GM12878 (cell line): Measurements from ENCODE around the gene ST3GAL5. TPM values are rescaled to one million over a fixed set of nuclear protein-coding genes. Genes with fewer than 3 reads are reported as not detected.

ENCODE experiments used
- ATAC-seq: fragments of 200-7000 bp; cut with Tn5 transposase; 3 replicates; pipeline ENCODE4 v1.9.1; 2020; ENCODE audit warnings: mild to moderate bottlenecking, moderate library complexity
- BruUV-seq: library from RNA; stranded (reverse); fragments of 400-500 nt; replicated peaks from 2 replicates; lab custom pipeline; 2021; lab: Mats Ljungman, UMichigan
- CTCF ChIA-PET: fragments of 300-600 bp; sonication (Branson Sonifier 250); formaldehyde crosslinking; extraction: SDS; loops from one replicate; lab custom pipeline; 2021; ENCODE audit warnings: inconsistent platforms; lab: Yijun Ruan, JAX
- POLR2A ChIA-PET: fragments of 350-600 bp; formaldehyde crosslinking; extraction: SDS; loops from one replicate; lab custom pipeline; 2021; ENCODE audit warnings: inconsistent platforms; lab: Charles Lee
- RAD21 ChIA-PET: fragments of 300-600 bp; sonication (Branson Sonifier 250); formaldehyde crosslinking; loops from one replicate; lab custom pipeline; 2023; ENCODE audit warnings: antibody characterized with exemption; ENCODE audit not compliant: unreplicated experiment; lab: Charles Lee
- SMC1A ChIA-PET: fragments of 300-600 bp; sonication (Branson Sonifier 250); formaldehyde crosslinking; loops from one replicate; lab custom pipeline; 2023; ENCODE audit not compliant: unreplicated experiment, uncharacterized antibody; lab: Charles Lee
- DNase-seq: peaks from one replicate; pipeline ENCODE4 v3.0.0-alpha.2; 2011; ENCODE audit warnings: low read depth, low spot score
- FAIRE-seq: peaks from 3 replicates; lab custom pipeline; 2011; peaks lifted over from hg19 to GRCh38; lab: Jason Lieb, UNC
- H2AFZ ChIP-seq: 2 replicates; pipeline ENCODE4 v1.6.0; 2011; ENCODE audit warnings: low read depth, low read length, control low read depth; ENCODE audit not compliant: control insufficient read depth
- H3K27ac ChIP-seq: 2 replicates; pipeline ENCODE4 v1.5.1; 2011; ENCODE audit warnings: control low read depth; ENCODE audit not compliant: control insufficient read depth, insufficient read depth
- H3K27me3 ChIP-seq, 2 experiments: replicated peaks in 1 of 2; 2 replicates each; pipeline versions ENCODE4 v1.6.0 to v1.6.1; 2011; ENCODE audit warnings: low read length in 1 of 2; ENCODE audit not compliant: control insufficient read depth in 2 of 2, insufficient read depth in 2 of 2
- H3K36me3 ChIP-seq, 2 experiments: 2 replicates each; pipeline ENCODE4 v1.5.1; 2011; ENCODE audit warnings: low read length in 1 of 2; ENCODE audit not compliant: control insufficient read depth in 2 of 2, insufficient read depth in 2 of 2
- H3K4me1 ChIP-seq: 2 replicates; pipeline ENCODE4 v1.6.1; 2011; ENCODE audit warnings: mild to moderate bottlenecking, low read length, moderate library complexity, mixed read lengths; ENCODE audit not compliant: control insufficient read depth, insufficient read depth
- H3K4me2 ChIP-seq: 2 replicates; pipeline ENCODE4 v1.6.0; 2011; ENCODE audit warnings: control low read depth; ENCODE audit not compliant: control insufficient read depth, insufficient read depth
- H3K4me3 ChIP-seq: fragments of 200-600 bp; sonication (generic); 2 replicates; pipeline ENCODE4 v1.5.1; 2016
- H3K79me2 ChIP-seq: 2 replicates; pipeline ENCODE4 v1.6.0; 2011; ENCODE audit warnings: low read length; ENCODE audit not compliant: control insufficient read depth, insufficient read depth
- H3K9ac ChIP-seq: 2 replicates; pipeline ENCODE4 v1.8.0; 2011; ENCODE audit warnings: low read length, control low read depth, mixed read lengths; ENCODE audit not compliant: control insufficient read depth, insufficient read depth
- H3K9me3 ChIP-seq: replicated peaks from 3 replicates; pipeline ENCODE4 v1.5.1; 2011; ENCODE audit warnings: mild to moderate bottlenecking, low read length; ENCODE audit not compliant: control insufficient read depth, insufficient read depth
- H4K20me1 ChIP-seq: 2 replicates; pipeline ENCODE4 v1.6.0; 2011; ENCODE audit not compliant: control insufficient read depth, insufficient read depth
- ASH2L ChIP-seq: fragments of 300-600, 200-600 bp; sonication (generic); IDR thresholded peaks from 2 replicates; pipeline ENCODE4 v1.6.1; 2017; ENCODE audit warnings: low read depth, mild to moderate bottlenecking, borderline replicate concordance
- BACH1 ChIP-seq: fragments of 450-650 bp; IDR thresholded peaks from 2 replicates; pipeline ENCODE4 v1.6.1; 2017; ENCODE audit warnings: mild to moderate bottlenecking, borderline replicate concordance
- BMI1 ChIP-seq: fragments of 450-650 bp; IDR thresholded peaks from 2 replicates; pipeline ENCODE4 v1.6.1; 2016; ENCODE audit warnings: mild to moderate bottlenecking, moderate library complexity, borderline replicate concordance
- CBFB ChIP-seq: IDR thresholded peaks from 2 replicates; pipeline ENCODE4 v1.6.1; 2016; ENCODE audit warnings: antibody characterized with exemption, low read depth
- CHD4 ChIP-seq: fragments of 200-600 bp; sonication (generic); IDR thresholded peaks from 2 replicates; pipeline ENCODE4 v1.6.1; 2016; ENCODE audit warnings: mild to moderate bottlenecking
- DPF2 ChIP-seq: fragments of 450-650 bp; IDR thresholded peaks from 2 replicates; pipeline ENCODE4 v1.6.1; 2017; ENCODE audit warnings: mild to moderate bottlenecking
- FOXK2 ChIP-seq: fragments of 450-650 bp; IDR thresholded peaks from 2 replicates; pipeline ENCODE4 v1.6.1; 2017; ENCODE audit warnings: mild to moderate bottlenecking, moderate library complexity
- IRF4 ChIP-seq: IDR thresholded peaks from 2 replicates; pipeline ENCODE4 v1.6.1; 2011; ENCODE audit warnings: low read depth, low read length
- KLF5 ChIP-seq: fragments of 450-650 bp; IDR thresholded peaks from 2 replicates; pipeline ENCODE4 v1.6.1; 2014; ENCODE audit warnings: mild to moderate bottlenecking; ENCODE audit not compliant: partially characterized antibody
- MXI1 ChIP-seq: fragments of 150-350 bp; IDR thresholded peaks from 2 replicates; pipeline ENCODE4 v1.6.1; 2011; ENCODE audit warnings: low read depth, mild to moderate bottlenecking, inconsistent platforms, low read length, improper control_type of control experiment
- MYB ChIP-seq: fragments of 150-350 bp; IDR thresholded peaks from 2 replicates; pipeline ENCODE4 v1.6.1; 2014; ENCODE audit warnings: mild to moderate bottlenecking, low read depth, low read length, borderline replicate concordance
- NFIC ChIP-seq: IDR thresholded peaks from 2 replicates; pipeline ENCODE4 v1.6.1; 2012; ENCODE audit warnings: low read depth, mild to moderate bottlenecking, inconsistent platforms, low read length, moderate library complexity
- NR2C1 ChIP-seq: fragments of 450-650 bp; IDR thresholded peaks from 2 replicates; pipeline ENCODE4 v1.6.1; 2017; ENCODE audit warnings: antibody characterized with exemption, mild to moderate bottlenecking, moderate library complexity
- NRF1 ChIP-seq: conservative IDR thresholded peaks from 2 replicates; pipeline ENCODE4 v1.6.1; 2011; ENCODE audit warnings: mild to moderate bottlenecking, low read depth, low read length, improper control_type of control experiment
- RFX5 ChIP-seq: IDR thresholded peaks from 2 replicates; pipeline ENCODE4 v1.6.1; 2011; ENCODE audit warnings: low read depth, low read length, improper control_type of control experiment
- SMC3 ChIP-seq: IDR thresholded peaks from 2 replicates; pipeline ENCODE4 v1.6.1; 2011; ENCODE audit warnings: low read length, improper control_type of control experiment, borderline replicate concordance
- YY1 ChIP-seq: IDR thresholded peaks from 2 replicates; pipeline ENCODE4 v1.6.1; 2011; ENCODE audit warnings: low read depth, mild to moderate bottlenecking, low read length
- WGBS: methylation state at CpG from one replicate; pipeline ENCODE4 v1.1.6; 2016; ENCODE audit warnings: low lambda C conversion rate; ENCODE audit not compliant: insufficient replicate concordance, insufficient coverage; ENCODE audit errors: missing lambda C conversion rate; 5-methylcytosine and 5-hydroxymethylcytosine counted together
- in situ Hi-C: fragments of 300-500 bp; cut with MboI; formaldehyde crosslinking; loops from 9 replicates; pipeline ENCODE4 v1.14.3; 2018; ENCODE audit warnings: mixed read lengths
- intact Hi-C: fragments of 100-400 bp; cut with micrococcal nuclease; formaldehyde crosslinking; loops from one replicate; pipeline ENCODE4 v1.14.2; 2022; ENCODE audit not compliant: unreplicated experiment
- polyA plus RNA-seq, 11 experiments: library from polyadenylated mRNA; depleted of rRNA in 4 of 11; unstranded in 6 of 11; stranded (reverse) in 5 of 11; fragments of >200 nt; fragmentation: Nextera tagmentation in 4 of 11; fragmentation: Illumina TruSeq in 1 of 11; extraction: Ambion mirVana in 4 of 11; extraction: Trizol in 1 of 11; gene quantifications; 1 replicate in 1 of 11; 2 replicates in 10 of 11; pipeline versions ENCODE4 v1.2.1 to v1.2.3, GENCODE V29; 2011 to 2016; ENCODE audit warnings: inconsistent platforms in 2 of 11, missing spikeins in 2 of 11, low read depth in 1 of 11
- total RNA-seq, 4 experiments: library from RNA; depleted of rRNA in 3 of 4; stranded (reverse); fragments of >200 nt in 3 of 4; fragmentation: Illumina TruSeq in 1 of 4; extraction: Trizol in 1 of 4; gene quantifications; 2 replicates each; pipeline versions ENCODE4 v1.2.1 to v1.2.3, GENCODE V29; 2013 to 2021
- TF ChIP-seq, protein P1 (sequence below): fragments of 450-650 bp; formaldehyde crosslinking; IDR thresholded peaks from 2 replicates; pipeline ENCODE4 v1.5.0; 2022; ENCODE audit warnings: mild to moderate bottlenecking, missing genetic modification characterization
- TF ChIP-seq, protein P2 (sequence below): IDR thresholded peaks from 2 replicates; pipeline ENCODE4 v1.6.1; 2012; ENCODE audit warnings: low read depth, low read length, improper control_type of control experiment
- TF ChIP-seq, protein P3 (sequence below): fragments of 150-350 bp; IDR thresholded peaks from 2 replicates; pipeline ENCODE4 v1.6.1; 2014; ENCODE audit warnings: mild to moderate bottlenecking, low read depth, low read length

Gene ST3GAL5
- total and polyA plus RNA-seq, 10 of the 15 experiments (the other 5 are each of a cell fraction or from before 2014, with no cell fraction given) = 5.2 to 60.9 (median 10.2) TPM

DNA sequence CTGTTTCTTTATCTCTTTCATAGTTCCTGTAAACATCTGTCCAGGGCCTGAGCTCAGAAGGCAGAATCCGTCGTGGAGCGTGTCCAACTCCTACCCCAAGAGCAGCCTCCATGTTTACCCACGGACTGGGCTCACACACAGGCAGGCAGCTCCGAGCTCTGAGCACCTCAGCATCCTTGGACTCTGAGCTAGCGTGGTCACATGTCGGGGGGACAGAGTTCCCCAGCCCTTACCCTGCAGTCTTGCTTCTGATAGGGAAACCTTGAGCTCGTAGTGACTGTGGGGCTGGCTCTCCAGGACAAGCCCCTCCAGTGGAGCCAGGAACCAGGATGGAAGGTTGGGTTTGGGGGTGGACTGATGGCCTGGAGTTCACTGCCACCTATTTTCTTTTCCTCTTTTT, 15.1 kb upstream of the ST3GAL5 start:
- in situ Hi-C loops = no loop called here
- Histone ChIP-seq H3K27ac (no peak overlapping the region), H3K79me2 (no peaks in the 10 kb centered on the region), H3K4me3 (no peak overlapping the region), H3K9ac (no peak overlapping the region), H4K20me1 (no peaks in the 10 kb centered on the region), H3K27me3 (no peaks in the 10 kb centered on the region), H3K36me3 (no peaks in the 10 kb centered on the region), H3K9me3 (no peaks in the 10 kb centered on the region), H3K4me2 (no peak overlapping the region), H3K4me1 (no peaks in the 10 kb centered on the region), H2AFZ (no peak overlapping the region)
- no TSS peak for BruUV-seq
- TF ChIP-seq CBFB (no peak), IRF4 (no peak), BACH1 (no peak), RFX5 (no peak), NFIC (no peak), MXI1 (no peak), NR2C1 (no peak), BMI1 (no peak), DPF2 (no peak), CHD4 (no peak), NRF1 (no peak), SMC3 (no peak), KLF5 (no peak), YY1 (no peak), FOXK2 (no peak), MYB (no peak), ASH2L (no peak)
- TF ChIP-seq, protein P1, sequence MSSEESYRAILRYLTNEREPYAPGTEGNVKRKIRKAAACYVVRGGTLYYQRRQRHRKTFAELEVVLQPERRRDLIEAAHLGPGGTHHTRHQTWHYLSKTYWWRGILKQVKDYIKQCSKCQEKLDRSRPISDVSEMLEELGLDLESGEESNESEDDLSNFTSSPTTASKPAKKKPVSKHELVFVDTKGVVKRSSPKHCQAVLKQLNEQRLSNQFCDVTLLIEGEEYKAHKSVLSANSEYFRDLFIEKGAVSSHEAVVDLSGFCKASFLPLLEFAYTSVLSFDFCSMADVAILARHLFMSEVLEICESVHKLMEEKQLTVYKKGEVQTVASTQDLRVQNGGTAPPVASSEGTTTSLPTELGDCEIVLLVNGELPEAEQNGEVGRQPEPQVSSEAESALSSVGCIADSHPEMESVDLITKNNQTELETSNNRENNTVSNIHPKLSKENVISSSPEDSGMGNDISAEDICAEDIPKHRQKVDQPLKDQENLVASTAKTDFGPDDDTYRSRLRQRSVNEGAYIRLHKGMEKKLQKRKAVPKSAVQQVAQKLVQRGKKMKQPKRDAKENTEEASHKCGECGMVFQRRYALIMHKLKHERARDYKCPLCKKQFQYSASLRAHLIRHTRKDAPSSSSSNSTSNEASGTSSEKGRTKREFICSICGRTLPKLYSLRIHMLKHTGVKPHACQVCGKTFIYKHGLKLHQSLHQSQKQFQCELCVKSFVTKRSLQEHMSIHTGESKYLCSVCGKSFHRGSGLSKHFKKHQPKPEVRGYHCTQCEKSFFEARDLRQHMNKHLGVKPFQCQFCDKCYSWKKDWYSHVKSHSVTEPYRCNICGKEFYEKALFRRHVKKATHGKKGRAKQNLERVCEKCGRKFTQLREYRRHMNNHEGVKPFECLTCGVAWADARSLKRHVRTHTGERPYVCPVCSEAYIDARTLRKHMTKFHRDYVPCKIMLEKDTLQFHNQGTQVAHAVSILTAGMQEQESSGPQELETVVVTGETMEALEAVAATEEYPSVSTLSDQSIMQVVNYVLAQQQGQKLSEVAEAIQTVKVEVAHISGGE (CRISPR knock-in tag) = no peak
- TF ChIP-seq, protein P2, sequence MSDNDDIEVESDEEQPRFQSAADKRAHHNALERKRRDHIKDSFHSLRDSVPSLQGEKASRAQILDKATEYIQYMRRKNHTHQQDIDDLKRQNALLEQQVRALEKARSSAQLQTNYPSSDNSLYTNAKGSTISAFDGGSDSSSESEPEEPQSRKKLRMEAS = no peak
- TF ChIP-seq, protein P3, sequence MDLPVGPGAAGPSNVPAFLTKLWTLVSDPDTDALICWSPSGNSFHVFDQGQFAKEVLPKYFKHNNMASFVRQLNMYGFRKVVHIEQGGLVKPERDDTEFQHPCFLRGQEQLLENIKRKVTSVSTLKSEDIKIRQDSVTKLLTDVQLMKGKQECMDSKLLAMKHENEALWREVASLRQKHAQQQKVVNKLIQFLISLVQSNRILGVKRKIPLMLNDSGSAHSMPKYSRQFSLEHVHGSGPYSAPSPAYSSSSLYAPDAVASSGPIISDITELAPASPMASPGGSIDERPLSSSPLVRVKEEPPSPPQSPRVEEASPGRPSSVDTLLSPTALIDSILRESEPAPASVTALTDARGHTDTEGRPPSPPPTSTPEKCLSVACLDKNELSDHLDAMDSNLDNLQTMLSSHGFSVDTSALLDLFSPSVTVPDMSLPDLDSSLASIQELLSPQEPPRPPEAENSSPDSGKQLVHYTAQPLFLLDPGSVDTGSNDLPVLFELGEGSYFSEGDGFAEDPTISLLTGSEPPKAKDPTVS = no peak
- CTCF ChIA-PET = interaction anchor here (0.5 to 1.7 kb wide), 3 partner anchors 11 to 81 kb away, joined by 3 to 5 read pairs (median 3); no protein-coding TSS in a partner anchor
- RAD21 ChIA-PET = interaction anchor here (0.6 to 1.3 kb wide), 3 partner anchors 17 to 176 kb away, joined by 3 read pairs; no protein-coding TSS in a partner anchor
- 54% methylated on average over 8 of the region's 8 CpGs for WGBS
- ATAC-seq (no peak), FAIRE-seq (no peak), DNase-seq (no peak)
- SMC1A ChIA-PET = interaction anchor here (1.1 to 1.9 kb wide), 4 partner anchors 10 to 35 kb away, joined by 3 to 7 read pairs (median 4); no protein-coding TSS in a partner anchor
- intact Hi-C loops = no loop called here
- POLR2A ChIA-PET = interaction anchor here (0.5 kb wide), 1 partner anchor 222 kb away, joined by 9 read pairs; no protein-coding TSS in a partner anchor
